HG03439 (cell line): Measurements from ENCODE around the gene QRFPR.
A peak's percentile ranks its signal among the peaks of the same experiment; 100 is the strongest.
"Not testable (repeated sequence)": the region's sequence is repeated elsewhere in the genome, so short reads cannot be mapped to it uniquely, and the experiment has no call there.

Experiments used
- ATAC-seq: cut with Tn5 transposase; IDR thresholded peaks from one replicate; pipeline ENCODE4 v1.9.1; 2021; ENCODE audit warnings: mild to moderate bottlenecking, moderate library complexity; ENCODE audit not compliant: unreplicated experiment

The QRFPR gene

DNA sequence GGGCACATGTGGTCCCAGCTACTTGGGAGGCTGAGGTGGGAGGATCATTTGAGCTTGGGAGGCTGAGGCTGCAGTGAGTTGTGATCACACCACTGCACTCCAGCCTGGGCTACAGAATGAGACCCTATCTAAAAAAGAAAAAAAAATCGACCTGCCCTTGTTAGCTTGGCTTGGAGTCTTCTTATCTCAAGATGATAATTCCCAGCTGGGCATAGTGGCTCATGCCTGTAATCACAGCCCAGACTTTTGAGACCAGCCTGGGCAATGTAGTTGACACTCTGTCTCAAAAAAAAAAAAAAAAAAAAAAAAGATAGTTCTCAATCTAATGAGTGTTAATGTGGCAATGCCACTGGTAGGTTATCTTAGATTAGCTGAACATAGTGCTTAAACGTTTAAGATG lies 41.0 kb downstream of the QRFPR start:
- ATAC-seq, result no peak

DNA sequence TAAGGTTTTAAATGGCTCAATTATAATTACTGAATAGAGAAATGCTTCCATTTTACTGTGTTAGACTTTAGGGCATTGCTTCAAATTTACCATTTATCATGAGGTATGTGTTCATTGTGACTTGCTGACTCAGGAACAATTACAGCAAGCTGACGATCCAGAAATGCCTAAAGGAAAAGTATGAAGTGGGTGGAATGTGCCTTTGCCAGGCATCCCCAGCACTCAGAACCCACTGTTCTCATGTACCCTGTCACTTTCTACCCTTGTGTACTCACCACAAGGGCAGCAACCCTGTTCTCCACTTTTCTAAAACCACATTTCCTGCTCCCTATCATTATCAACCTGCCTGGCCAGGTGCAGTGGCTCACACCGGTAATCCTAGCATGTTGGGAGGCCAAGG lies 41.5 kb downstream of the QRFPR start:
- ATAC-seq, result no peak

DNA sequence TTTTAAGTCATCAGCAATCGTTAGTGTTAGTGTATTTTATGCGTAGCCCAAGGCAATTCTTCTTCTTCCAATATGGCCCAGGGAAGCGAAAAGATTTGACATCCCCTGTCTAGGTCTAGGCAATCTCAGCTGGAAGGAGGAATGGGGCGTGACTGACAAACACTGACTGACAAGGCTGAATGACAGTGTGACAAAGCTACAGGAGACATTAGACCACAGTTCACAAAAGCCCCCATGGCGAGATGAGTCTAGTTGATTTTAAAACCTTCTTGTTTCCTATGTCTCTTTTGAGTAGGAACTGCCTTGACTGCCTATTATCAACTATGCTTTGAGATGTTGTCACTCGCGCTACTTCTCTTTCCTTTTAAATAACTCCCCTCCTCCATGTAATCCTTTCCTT lies 42.3 kb downstream of the QRFPR start:
- ATAC-seq, result no peak

DNA sequence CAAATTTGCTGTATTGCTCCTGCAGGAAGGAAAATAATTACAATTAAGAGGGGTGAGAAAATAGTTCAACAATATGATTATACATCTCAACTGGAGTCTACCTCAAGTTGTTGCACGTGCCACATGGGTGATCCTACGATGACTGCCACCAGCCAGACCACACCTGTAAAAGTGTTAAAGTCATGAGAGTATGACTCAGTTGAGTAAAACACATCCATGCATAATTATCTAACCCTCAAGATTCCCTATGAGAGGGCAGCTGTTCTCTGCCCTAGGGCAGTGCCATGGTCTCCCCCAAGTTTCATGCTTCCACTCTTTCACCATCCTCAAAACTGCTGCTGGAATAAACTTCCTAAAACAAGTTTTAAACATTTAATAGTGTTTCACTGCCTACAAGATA lies 44.1 kb downstream of the QRFPR start:
- ATAC-seq, result no peak

DNA sequence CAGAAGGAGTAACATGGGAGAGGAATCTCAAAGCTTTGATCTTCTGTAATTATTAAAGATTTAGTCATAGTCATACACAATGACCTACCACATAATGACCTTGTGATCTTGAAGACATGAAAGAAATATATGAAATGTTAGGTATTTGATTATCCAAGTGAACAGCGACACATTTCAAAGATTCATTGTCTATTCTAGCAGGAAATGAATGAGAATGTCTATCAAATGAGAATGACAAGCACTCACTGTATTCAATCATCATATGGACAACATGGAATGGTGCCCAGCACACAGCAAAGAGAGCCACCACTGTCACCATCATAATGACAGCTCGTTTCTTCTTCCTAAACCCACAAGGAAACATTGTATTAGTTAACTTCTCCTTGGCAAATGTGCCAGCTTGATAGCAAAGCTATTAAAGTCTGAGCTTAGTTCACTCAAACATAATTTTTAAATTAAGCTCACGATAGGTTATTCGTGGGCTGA lies 50.6 kb downstream of the QRFPR start:
- no peak for ATAC-seq

DNA sequence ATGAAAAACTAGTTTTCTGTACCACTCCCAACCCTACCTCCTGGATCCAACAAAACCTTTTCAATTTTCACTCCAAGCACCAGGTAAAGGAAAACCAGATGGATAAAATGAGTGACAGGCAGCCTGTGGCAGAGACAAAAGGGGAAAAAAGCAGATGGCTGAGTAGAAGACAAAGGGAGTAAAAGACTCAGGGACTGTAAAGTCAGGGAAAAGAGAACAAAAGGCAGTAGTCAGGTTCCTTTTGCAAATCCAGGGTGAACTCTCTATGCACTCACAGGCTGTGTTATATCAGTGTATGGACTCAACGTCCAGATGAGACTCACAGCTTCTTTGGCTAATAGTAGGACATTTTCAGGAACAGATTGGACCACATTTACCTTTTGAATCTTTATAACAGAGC lies 54.2 kb downstream of the QRFPR start:
- ATAC-seq, result no peak

DNA sequence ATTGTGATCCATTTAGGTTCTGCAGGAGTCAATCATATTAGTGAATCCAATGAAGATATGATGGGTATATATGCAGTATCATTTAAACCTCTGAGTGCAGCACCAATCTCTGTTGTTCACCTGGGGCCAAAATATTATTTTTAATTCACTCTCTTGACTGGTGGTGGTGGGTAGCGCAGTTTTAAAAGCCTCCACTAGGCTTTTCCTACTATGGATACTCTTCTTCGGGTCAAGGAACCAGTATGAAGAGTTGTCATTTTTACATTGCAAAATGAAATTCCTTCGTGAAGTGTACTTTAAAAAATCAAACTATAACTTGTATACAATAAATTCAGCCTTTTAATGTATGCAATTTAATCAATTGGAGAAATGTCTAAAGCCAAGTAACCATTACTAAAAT lies 56.5 kb downstream of the QRFPR start:
- ATAC-seq, result no peak

DNA sequence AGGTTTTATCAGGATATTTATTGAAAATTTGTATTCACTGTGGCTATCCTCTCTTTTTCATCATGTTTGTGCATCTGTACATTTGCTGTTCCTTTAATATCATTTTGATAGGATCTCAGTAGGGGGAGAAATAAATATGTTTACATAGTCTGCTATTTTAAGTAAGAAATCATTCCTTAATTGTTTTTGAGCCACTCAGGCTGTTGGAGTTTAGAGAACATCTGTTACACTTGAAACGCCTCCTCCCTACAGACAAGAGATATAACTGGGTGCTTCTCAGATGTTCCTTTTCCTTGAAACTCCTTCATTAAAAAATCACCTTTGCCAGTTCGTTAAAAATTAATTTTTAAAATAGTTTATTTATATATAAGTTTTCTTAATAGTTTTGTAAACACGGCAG lies 59.4 kb downstream of the QRFPR start:
- no peak for ATAC-seq

DNA sequence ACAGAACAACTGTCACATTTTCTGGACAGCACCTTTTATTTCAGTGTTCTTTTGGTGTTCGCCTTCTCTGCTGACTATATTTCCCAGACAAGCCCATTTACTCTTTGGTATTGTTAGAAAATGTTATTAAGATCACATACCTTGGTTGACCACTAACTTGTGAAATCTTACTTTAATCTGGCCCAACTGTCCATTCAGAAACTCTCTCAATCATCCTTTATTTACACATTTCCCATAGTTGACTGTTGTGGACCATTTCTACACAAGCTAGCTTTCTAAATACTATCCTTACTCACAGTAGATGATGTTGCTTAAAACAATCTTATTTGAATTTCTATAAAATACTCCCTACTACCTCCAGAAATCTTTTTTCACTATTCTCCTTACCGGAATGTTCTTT lies 64.7 kb downstream of the QRFPR start:
- ATAC-seq, result no peak

DNA sequence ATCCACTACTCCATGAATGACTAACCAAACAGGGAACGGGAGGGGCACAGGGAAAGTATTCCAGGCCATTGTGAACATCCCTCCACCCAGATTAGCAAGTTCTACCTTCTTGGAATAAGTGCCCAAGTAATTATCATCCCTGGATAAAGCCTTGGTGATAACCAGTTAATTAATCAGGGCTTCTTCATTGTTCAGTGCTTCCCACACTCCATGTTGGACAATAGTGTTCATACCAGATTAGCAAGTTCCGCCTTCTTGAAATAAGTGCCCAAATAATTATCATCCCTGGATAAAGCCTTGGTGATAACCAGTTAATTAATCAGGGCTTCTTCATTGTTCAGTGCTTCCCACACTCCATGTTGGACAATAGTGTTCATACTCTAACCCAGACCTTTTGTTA lies 67.4 kb downstream of the QRFPR start:
- ATAC-seq, result not testable (repeated sequence)

DNA sequence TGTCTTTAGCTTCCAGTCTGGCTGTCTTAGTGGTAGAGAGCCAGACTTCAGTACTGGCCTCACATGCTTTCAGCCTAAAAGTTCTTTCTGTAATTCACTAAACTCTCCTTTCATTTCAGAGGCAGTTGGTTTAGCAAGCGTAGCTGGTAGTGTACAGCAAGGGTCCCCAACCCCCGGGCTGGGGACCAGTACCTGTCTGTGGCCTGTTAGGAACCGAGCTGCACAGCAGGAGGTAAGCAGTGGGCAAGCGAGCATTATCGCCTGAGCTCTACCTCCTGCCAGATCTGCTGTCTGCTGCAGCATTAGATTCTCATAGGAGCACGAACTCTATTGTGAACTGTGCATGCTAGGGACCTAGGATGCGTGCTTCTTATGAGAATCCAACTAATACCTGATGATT lies 72.0 kb downstream of the QRFPR start:
- ATAC-seq, result no peak

DNA sequence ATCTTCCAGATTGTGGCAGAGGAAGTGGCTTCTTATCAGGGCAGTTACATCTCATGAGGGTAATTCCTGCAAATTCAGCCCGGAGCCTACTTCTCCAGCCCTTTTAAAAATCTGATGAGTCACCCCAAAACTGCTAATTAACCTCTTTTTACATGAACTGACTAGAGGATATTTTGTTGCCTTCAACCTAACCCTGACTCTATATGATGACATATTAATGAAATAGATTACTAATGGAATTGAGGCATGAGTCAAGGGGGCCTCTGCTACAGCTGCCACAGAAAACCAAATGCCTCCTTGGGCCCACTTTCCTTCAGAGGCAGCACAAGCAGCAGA lies 72.5 kb downstream of the QRFPR start:
- ATAC-seq, result no peak

DNA sequence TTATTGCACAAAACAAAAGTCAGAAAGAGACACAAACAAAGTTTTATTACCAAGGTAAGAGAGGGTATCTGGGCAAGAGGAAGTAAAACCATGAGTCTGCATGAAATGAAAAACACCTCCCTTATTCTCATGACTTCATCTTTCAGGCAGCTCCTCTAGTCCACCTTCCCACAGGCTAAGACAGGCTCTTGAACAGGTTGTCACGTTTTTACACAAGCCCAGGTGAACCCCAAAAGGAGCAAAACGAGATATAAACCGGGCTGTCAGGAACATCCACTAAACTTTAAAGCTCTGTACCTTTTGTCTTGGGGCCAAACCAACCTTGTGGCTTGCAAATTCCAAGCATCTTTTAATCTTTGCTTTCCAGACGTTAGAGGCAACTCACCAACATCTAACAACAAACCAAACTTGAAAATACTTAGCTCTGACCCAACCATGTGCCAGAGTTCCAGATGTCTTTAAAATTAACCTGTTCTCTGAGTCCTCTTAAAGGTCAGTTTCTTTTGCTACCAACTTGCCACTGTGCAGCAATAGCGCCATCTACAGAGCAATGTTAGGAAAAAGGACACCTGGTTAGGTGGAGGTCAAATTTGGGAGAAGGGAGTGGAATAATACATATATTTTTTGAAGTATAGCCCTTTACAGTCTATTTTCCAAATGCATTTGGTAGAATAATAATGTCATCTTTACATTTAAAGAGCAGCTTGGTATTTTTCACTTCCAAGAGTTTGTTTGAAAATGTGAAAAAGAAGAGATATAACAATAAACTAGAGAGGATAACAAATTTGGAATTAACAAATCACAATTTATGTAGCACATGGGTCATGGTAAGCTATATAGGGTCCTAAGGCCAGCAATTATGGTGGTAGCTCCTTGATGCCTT lies 73.1 kb downstream of the QRFPR start:
- peak; percentile 89 for ATAC-seq

DNA sequence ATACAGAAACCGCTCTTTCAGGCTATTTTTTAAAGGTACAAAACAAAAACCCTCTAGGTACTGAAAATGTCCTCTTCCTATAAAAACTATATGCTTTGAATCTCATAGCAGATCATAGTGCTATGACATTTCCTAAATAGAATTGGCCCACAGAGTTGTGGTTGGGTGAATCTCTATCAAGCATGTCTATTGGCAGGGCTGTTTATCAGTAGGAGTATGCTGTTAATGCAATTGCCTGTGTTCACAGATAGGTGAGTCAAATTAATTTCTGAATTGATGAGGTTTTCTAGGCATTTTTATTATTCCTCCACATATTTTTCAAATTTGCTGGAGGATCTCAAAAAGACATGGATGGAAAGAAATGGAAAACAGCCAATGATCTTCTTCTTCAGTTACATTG lies 73.9 kb downstream of the QRFPR start:
- no peak for ATAC-seq

DNA sequence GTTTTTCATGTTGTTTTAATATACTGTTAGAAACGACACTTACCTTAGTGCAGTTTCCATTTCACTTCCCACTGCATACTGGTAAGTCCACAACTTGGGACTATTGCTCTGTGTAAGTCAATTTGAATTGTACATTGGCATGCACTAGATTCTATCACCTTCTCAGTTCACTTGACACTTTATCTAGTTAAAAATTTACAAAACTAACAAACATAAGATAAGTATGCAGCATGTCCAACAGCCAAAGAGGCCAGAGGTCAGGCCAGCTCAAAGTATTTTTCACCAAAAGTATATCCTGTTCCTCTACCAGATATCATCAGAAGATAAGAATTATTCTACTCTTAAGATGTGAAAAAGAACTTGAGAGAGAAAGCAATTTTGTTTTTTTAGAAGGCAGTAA lies 75.9 kb downstream of the QRFPR start:
- ATAC-seq, result no peak

DNA sequence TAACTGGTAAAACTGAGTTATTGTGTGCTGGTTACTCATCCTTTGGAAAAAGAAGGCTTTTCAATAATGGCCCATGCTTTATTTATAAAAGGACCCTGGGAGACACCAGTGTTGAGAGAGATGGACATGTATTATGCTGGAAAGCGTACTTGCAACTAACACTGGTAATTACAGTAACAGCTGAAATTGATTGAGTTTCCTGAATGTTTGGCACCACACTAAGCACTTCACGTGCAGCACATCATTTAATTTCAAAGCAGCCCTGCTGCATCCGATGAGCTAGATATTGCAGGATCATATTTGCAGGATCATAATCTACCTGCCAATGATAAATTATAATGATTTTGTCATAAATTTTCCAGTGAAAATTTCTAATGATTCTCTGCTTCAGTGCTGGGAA lies 81.5 kb downstream of the QRFPR start:
- no peak for ATAC-seq

DNA sequence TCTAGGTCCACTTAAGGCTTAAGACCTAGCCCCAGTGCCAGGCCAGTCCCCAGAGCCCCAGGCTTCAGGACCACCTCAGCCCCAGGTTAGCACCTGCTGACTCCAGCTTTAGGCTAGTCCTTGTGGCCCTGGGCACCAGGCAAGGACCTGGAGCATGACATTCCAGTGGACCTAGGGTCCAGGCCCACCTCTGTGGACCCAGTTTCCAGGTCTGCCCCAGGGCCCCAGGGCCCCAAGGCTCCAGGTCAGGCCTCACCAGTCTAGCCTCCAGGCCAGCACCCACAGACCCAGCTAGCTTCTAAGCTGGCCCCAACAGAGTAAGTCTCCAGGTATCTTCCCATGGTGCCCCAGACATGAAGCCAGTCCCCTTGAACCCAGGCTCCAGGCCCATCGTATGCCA lies 97.5 kb downstream of the QRFPR start:
- ATAC-seq, result no peak

DNA sequence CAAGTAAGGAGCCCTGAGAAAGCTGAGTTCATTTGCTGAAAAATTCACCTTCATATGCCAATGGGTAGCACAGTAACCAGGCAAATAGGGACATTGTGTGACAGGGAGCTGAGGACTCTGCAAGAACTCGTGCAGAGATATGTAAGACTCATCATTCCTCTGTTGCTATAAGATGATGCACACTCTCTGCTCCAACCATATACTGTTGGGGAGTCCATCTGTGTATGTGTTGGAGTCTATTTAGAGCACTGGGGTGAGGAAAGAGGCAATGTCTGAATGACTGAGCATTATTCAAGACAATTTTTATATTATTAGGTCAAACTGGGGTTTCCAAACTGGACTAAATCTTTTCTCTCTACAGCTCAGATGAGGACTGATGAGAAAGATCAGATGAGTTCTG lies 100.4 kb downstream of the QRFPR start:
- ATAC-seq, result no peak

DNA sequence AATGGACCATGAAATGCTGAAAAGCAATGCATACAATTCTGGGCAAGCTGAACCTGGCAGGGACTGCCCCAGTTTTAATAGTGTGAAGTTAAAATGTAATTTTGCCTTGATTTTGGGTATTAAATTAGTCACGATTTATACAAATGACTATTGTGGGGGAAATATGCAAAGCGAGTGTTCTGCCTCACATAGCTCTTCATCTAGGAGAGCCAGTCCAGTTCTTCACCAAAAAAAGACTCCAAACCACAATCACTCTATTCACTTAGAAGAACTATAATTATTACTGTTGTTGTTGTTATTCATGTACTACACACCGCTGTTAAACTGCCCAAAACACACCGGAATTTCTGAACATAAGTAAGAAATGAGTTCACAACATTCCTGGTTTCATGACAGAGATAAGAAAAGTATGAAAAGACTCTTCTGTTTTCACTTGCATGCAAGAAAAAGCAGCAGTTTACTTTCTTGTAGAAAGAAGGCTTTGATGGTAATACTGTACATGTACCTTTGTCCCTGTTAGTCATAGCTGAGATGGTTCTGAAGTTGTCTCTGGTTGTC lies 101.9 kb downstream of the QRFPR start:
- peak; percentile 85 for ATAC-seq
